Measurements from ENCODE around the gene ST7. TPM values are rescaled to one million over a fixed set of nuclear protein-coding genes. Genes with fewer than 3 reads are reported as not detected.

Gene ST7
- total RNA-seq, 2 experiments from 2014 or later: 9.6 to 10.7 TPM

GRCh38 chr7:116910383-116910782 lies 42.9 kb upstream of the ST7 start:
- ChIA-PET POLR2A (no interaction called here), CTCF (ENCODE audit: unreplicated experiment) (no interaction called here)
- Histone ChIP-seq H3K79me2 (ENCODE audit: insufficient read depth, low read depth, low read length) (no peaks in the 10 kb centered on the region), H3K9me2 (ENCODE audit: insufficient read depth, low read length) (no peaks in the 10 kb centered on the region), H3K27ac (ENCODE audit: low read depth, low read length, poor library complexity, severe bottlenecking) (no peak overlapping the region), H3K4me2 (ENCODE audit: low read length) (no peak overlapping the region), H3K9me3 (ENCODE audit: low read length) (no peaks in the 10 kb centered on the region), H4K20me1 (ENCODE audit: insufficient read depth, low read length) (no peaks in the 10 kb centered on the region), H3K4me3 (ENCODE audit: low read depth, low read length, poor library complexity, severe bottlenecking) (no peak overlapping the region), H3K4me1 (ENCODE audit: insufficient read depth, low read length, poor library complexity, severe bottlenecking) (no peaks in the 10 kb centered on the region), H2AFZ (ENCODE audit: low read length) (no peak overlapping the region), H3K36me3 (ENCODE audit: insufficient read depth, low read length) (peaks cover 88% of the 10 kb centered on the region)
- no TSS peak for BruUV-seq (replicated peaks)
- TF ChIP-seq, protein P1, sequence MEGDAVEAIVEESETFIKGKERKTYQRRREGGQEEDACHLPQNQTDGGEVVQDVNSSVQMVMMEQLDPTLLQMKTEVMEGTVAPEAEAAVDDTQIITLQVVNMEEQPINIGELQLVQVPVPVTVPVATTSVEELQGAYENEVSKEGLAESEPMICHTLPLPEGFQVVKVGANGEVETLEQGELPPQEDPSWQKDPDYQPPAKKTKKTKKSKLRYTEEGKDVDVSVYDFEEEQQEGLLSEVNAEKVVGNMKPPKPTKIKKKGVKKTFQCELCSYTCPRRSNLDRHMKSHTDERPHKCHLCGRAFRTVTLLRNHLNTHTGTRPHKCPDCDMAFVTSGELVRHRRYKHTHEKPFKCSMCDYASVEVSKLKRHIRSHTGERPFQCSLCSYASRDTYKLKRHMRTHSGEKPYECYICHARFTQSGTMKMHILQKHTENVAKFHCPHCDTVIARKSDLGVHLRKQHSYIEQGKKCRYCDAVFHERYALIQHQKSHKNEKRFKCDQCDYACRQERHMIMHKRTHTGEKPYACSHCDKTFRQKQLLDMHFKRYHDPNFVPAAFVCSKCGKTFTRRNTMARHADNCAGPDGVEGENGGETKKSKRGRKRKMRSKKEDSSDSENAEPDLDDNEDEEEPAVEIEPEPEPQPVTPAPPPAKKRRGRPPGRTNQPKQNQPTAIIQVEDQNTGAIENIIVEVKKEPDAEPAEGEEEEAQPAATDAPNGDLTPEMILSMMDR (conservative IDR thresholded peaks at IDR 0.05; ENCODE audit: low read length): no peak
- no peak for TF ChIP-seq EZH2phosphoT487 (IDR thresholded peaks at IDR 0.05; ENCODE audit: borderline replicate concordance, low read depth, low read length)
- DNase-seq (ENCODE audit: low spot score): no peak
- intact Hi-C loops (cut with micrococcal nuclease; ENCODE audit: unreplicated experiment): no loop called here

DNA sequence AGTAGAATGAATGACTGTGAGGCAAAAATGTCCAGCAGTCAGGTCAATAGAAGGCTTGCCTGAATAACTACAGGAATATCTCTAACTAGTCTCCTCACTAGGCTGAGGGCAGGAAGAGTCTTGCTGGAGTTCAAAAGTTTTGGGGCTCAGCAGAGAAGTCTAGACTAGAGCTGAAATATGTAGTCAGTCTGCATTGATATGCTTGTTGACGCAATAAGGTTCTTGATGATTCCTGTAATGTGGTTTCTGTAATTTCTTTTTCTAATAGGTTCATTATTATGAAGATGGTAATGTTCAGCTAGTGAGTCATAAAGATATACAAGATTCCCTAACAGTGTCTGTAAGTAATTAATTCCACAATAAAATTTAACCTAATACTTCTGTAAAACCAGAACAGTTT lies 41.5 kb upstream of the ST7 start:
- Histone ChIP-seq H4K20me1 (ENCODE audit: insufficient read depth, low read length) (no peaks in the 10 kb centered on the region), H3K27ac (ENCODE audit: low read depth, low read length, poor library complexity, severe bottlenecking) (no peak overlapping the region), H3K4me2 (ENCODE audit: low read length) (no peak overlapping the region), H3K79me2 (ENCODE audit: insufficient read depth, low read depth, low read length) (no peaks in the 10 kb centered on the region), H3K9me2 (ENCODE audit: insufficient read depth, low read length) (no peaks in the 10 kb centered on the region), H3K36me3 (ENCODE audit: insufficient read depth, low read length) (peaks cover 86% of the 10 kb centered on the region), H3K9me3 (ENCODE audit: low read length) (no peaks in the 10 kb centered on the region), H3K4me1 (ENCODE audit: insufficient read depth, low read length, poor library complexity, severe bottlenecking) (no peaks in the 10 kb centered on the region), H3K4me3 (ENCODE audit: low read depth, low read length, poor library complexity, severe bottlenecking) (no peak overlapping the region), H2AFZ (ENCODE audit: low read length) (no peak overlapping the region)
- ChIA-PET CTCF (ENCODE audit: unreplicated experiment) (no interaction called here), POLR2A (interaction anchor here (0.7 to 1.6 kb wide), 3 partner anchors 15 to 221 kb away, joined by 3 to 5 read pairs (median 3); no protein-coding TSS in a partner anchor)
- intact Hi-C loops (cut with micrococcal nuclease; ENCODE audit: unreplicated experiment): no loop called here
- no peak for DNase-seq (ENCODE audit: low spot score)
- no TSS peak for BruUV-seq (replicated peaks)
- no peak for TF ChIP-seq EZH2phosphoT487 (IDR thresholded peaks at IDR 0.05; ENCODE audit: borderline replicate concordance, low read depth, low read length)
- TF ChIP-seq, protein P1 (conservative IDR thresholded peaks at IDR 0.05; ENCODE audit: low read length): no peak

- Histone ChIP-seq H3K9me3 (ENCODE audit: low read length) (no peaks in the 10 kb centered on the region), H3K79me2 (ENCODE audit: insufficient read depth, low read depth, low read length) (no peaks in the 10 kb centered on the region), H3K4me2 (ENCODE audit: low read length) (no peak overlapping the region), H4K20me1 (ENCODE audit: insufficient read depth, low read length) (no peaks in the 10 kb centered on the region), H3K4me1 (ENCODE audit: insufficient read depth, low read length, poor library complexity, severe bottlenecking) (no peaks in the 10 kb centered on the region), H3K36me3 (ENCODE audit: insufficient read depth, low read length) (peaks cover 84% of the 10 kb centered on the region), H3K27ac (ENCODE audit: low read depth, low read length, poor library complexity, severe bottlenecking) (no peak overlapping the region), H3K4me3 (ENCODE audit: low read depth, low read length, poor library complexity, severe bottlenecking) (no peak overlapping the region), H2AFZ (ENCODE audit: low read length) (no peak overlapping the region), H3K9me2 (ENCODE audit: insufficient read depth, low read length) (no peaks in the 10 kb centered on the region)
- ChIA-PET CTCF (ENCODE audit: unreplicated experiment) (no interaction called here), POLR2A (interaction anchor here (0.7 to 1.6 kb wide), 3 partner anchors 16 to 221 kb away, joined by 3 to 5 read pairs (median 3); no protein-coding TSS in a partner anchor)
- BruUV-seq (replicated peaks): no TSS peak
- DNase-seq (ENCODE audit: low spot score): no peak
- intact Hi-C loops (cut with micrococcal nuclease; ENCODE audit: unreplicated experiment): no loop called here
- TF ChIP-seq, protein P1 (conservative IDR thresholded peaks at IDR 0.05; ENCODE audit: low read length): no peak
- TF ChIP-seq EZH2phosphoT487 (IDR thresholded peaks at IDR 0.05; ENCODE audit: borderline replicate concordance, low read depth, low read length): no peak
Measured at GRCh38 chr7:116912269-116912909, 40.9 kb upstream of the ST7 start.

Data from OCI-LY7 (cell line).